ENCODE data around the gene PACSIN2.

- TF ChIP-seq CTCF (IDR thresholded peaks at IDR 0.05) (no peak), POLR2A (IDR thresholded peaks at IDR 0.05) (no peak)
These were observed 68.3 kb downstream of the PACSIN2 start for GRCh38 chr22:42946546-42947198.
